HUES64 (cell line): ENCODE results near the gene SNX13.

Experiments used
- H3K27ac ChIP-seq: 2 replicates; pipeline ENCODE4 v1.7.0; 2013; ENCODE audit warnings: low read depth, low read length, inconsistent platforms
- H3K27me3 ChIP-seq: 2 replicates; pipeline ENCODE4 v1.6.1; 2013; ENCODE audit warnings: mild to moderate bottlenecking, low read length; ENCODE audit not compliant: insufficient read depth
- H3K36me3 ChIP-seq: 2 replicates; pipeline ENCODE4 v1.6.1; 2013; ENCODE audit warnings: mild to moderate bottlenecking, low read length; ENCODE audit not compliant: insufficient read depth
- H3K4me1 ChIP-seq: 2 replicates; pipeline ENCODE4 v1.6.1; 2013; ENCODE audit warnings: mild to moderate bottlenecking, low read length, moderate library complexity; ENCODE audit not compliant: insufficient read depth
- H3K4me3 ChIP-seq: 2 replicates; pipeline ENCODE4 v1.5.1; 2013; ENCODE audit warnings: mild to moderate bottlenecking, low read length, moderate library complexity
- H3K9ac ChIP-seq: 2 replicates; pipeline ENCODE4 v1.6.1; 2013; ENCODE audit warnings: mild to moderate bottlenecking, low read depth, low read length
- H3K9me3 ChIP-seq: 2 replicates; pipeline ENCODE4 v1.6.1; 2013; ENCODE audit warnings: low read depth, low read length; ENCODE audit not compliant: insufficient read depth
- WGBS: fragments of 150-250, 120-280 bp; methylation state at CpG from one replicate; pipeline ENCODE4 v1.1.7; 2013; ENCODE audit warnings: missing lambda C conversion rate; 5-methylcytosine and 5-hydroxymethylcytosine counted together

Gene SNX13

GRCh38 chr7:17968791-17969715, 28.8 kb upstream of the SNX13 start:
- Histone ChIP-seq H3K9me3 (no peaks in the 10 kb centered on the region), H3K4me3 (no peak overlapping the region), H3K9ac (no peak overlapping the region), H3K27ac (no peak overlapping the region), H3K27me3 (no peaks in the 10 kb centered on the region), H3K36me3 (no peaks in the 10 kb centered on the region), H3K4me1 (no peaks in the 10 kb centered on the region)
- 82% methylated on average over 5 of the region's 5 CpGs for WGBS

- WGBS, result 95% methylated on average over 3 of the region's 3 CpGs
- no peak overlapping the region for H3K27ac ChIP-seq
These were observed 26.4 kb upstream of the SNX13 start for GRCh38 chr7:17966706-17967105.

GRCh38 chr7:17965603-17966002, 25.3 kb upstream of the SNX13 start:
- no peak overlapping the region for H3K27ac ChIP-seq

More at GRCh38 chr7:17966706-17967105, 26.4 kb upstream of the SNX13 start:
- Histone ChIP-seq H3K9me3 (no peaks in the 10 kb centered on the region), H3K27me3 (no peaks in the 10 kb centered on the region), H3K36me3 (no peaks in the 10 kb centered on the region), H3K9ac (no peak overlapping the region), H3K4me1 (no peaks in the 10 kb centered on the region), H3K4me3 (no peak overlapping the region)

GRCh38 chr7:17963281-17963680, 23.0 kb upstream of the SNX13 start:
- H3K4me3 ChIP-seq, result no peak overlapping the region
- H3K27ac ChIP-seq, result no peak overlapping the region
- H3K9ac ChIP-seq, result no peak overlapping the region
- no peaks in the 10 kb centered on the region for H3K36me3 ChIP-seq
- no peaks in the 10 kb centered on the region for H3K27me3 ChIP-seq
- H3K4me1 ChIP-seq, result no peaks in the 10 kb centered on the region
- 92% methylated on average over 3 of the region's 3 CpGs for WGBS
- H3K9me3 ChIP-seq, result no peaks in the 10 kb centered on the region

More at GRCh38 chr7:17965603-17966002, 25.3 kb upstream of the SNX13 start:
- H3K4me3 ChIP-seq, result no peak overlapping the region
- no peaks in the 10 kb centered on the region for H3K27me3 ChIP-seq
- no peaks in the 10 kb centered on the region for H3K9me3 ChIP-seq
- H3K9ac ChIP-seq, result no peak overlapping the region
- no peaks in the 10 kb centered on the region for H3K4me1 ChIP-seq
- H3K36me3 ChIP-seq, result no peaks in the 10 kb centered on the region

GRCh38 chr7:17962652-17963051, 22.4 kb upstream of the SNX13 start:
- no peaks in the 10 kb centered on the region for H3K36me3 ChIP-seq
- no peak overlapping the region for H3K27ac ChIP-seq
- no peaks in the 10 kb centered on the region for H3K9me3 ChIP-seq
- no peak overlapping the region for H3K4me3 ChIP-seq
- no peaks in the 10 kb centered on the region for H3K4me1 ChIP-seq
- WGBS, result 95% methylated on average over 9 of the region's 9 CpGs
- H3K27me3 ChIP-seq, result no peaks in the 10 kb centered on the region
- no peak overlapping the region for H3K9ac ChIP-seq

DNA sequence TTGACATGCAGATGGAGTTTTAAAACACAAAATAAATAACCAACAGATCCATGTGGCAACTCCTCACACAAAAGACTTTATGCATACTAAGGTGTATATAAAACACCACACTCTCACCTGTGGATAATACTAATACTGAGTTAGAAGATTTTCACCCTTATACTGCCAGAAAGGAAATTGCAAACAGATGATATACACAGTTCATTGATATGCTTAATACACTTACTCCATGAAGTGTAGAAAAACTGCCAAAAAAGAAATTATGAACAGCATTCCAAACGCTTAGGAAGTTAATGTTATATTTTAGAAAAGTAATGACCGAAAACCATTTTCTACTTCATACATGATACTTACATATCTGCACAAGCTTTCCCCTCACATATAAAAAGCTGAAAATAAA, 17.6 kb upstream of the SNX13 start:
- 100% methylated on average over 1 of the region's 2 CpGs for WGBS
- no peak overlapping the region for H3K9ac ChIP-seq
- no peaks in the 10 kb centered on the region for H3K36me3 ChIP-seq
- no peak overlapping the region for H3K27ac ChIP-seq
- H3K4me3 ChIP-seq, result no peak overlapping the region
- H3K4me1 ChIP-seq, result no peaks in the 10 kb centered on the region
- no peaks in the 10 kb centered on the region for H3K9me3 ChIP-seq
- H3K27me3 ChIP-seq, result no peaks in the 10 kb centered on the region

DNA sequence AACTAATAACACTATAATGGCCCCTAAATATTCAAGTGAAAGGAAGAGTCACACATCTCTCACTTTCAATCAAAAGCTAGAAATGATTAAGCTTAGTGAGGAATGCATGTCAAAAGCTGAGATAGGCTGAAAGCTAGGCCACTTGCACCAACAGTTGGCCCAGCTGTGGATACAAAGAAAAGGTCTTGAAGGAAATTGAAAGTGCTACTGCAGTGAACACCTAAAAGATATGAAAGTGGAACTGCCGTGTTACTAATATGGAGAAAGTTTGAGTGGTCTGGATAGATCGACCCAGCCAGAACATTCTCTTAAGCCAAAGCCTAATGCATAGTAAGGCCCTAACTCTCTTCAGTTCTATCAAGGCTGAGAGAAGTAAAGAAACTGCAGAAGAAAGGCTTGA, 12.1 kb upstream of the SNX13 start:
- no peaks in the 10 kb centered on the region for H3K9me3 ChIP-seq
- no peaks in the 10 kb centered on the region for H3K4me1 ChIP-seq
- no peak overlapping the region for H3K4me3 ChIP-seq
- no peak overlapping the region for H3K9ac ChIP-seq
- no peaks in the 10 kb centered on the region for H3K36me3 ChIP-seq
- H3K27me3 ChIP-seq, result no peaks in the 10 kb centered on the region
- 97% methylated on average over 2 of the region's 2 CpGs for WGBS
- no peak overlapping the region for H3K27ac ChIP-seq

GRCh38 chr7:17951742-17952254, 11.5 kb upstream of the SNX13 start:
- Histone ChIP-seq H3K9ac (no peak overlapping the region), H3K4me3 (no peak overlapping the region), H3K27ac (no peak overlapping the region), H3K4me1 (no peaks in the 10 kb centered on the region), H3K36me3 (no peaks in the 10 kb centered on the region), H3K9me3 (no peaks in the 10 kb centered on the region), H3K27me3 (no peaks in the 10 kb centered on the region)
- WGBS, result 92% methylated on average over 4 of the region's 5 CpGs

DNA sequence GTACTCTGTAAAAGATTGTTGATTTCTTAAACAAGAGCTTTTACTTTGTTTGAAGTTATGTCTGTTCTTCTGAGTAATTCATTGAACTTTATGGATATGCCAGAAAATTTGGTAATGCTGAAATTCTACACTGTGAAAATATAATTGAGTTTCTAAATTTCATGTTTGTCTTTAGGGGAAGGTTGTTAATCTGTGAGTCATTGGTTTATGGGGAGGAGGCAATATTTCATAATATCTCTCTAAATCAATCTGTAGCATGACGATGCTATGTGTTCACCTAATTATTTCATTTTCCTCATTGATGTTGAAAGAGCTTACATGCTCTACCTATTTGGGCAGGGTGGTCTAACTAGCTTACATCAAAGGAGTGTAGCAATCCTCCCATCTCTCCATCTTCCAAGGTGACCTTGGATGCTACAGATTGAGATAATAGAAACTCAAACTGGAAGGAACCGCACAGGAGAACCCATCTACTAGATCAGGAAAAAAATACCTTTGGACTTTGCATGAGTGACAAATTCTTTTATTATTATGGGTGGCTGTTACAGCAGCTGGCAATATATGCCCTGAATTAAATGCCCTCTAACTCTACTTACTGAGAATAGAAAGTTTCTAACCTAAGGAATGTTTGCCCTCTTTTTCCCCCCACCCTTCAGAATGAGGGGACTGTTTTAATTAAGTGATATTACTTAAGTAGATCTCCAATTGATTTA, 8.4 kb upstream of the SNX13 start:
- Histone ChIP-seq H3K27ac (no peak overlapping the region), H3K4me3 (no peak overlapping the region), H3K9ac (no peak overlapping the region), H3K9me3 (no peaks in the 10 kb centered on the region), H3K4me1 (no peaks in the 10 kb centered on the region), H3K27me3 (no peaks in the 10 kb centered on the region), H3K36me3 (no peaks in the 10 kb centered on the region)
- 100% methylated on average over 2 of the region's 2 CpGs for WGBS

DNA sequence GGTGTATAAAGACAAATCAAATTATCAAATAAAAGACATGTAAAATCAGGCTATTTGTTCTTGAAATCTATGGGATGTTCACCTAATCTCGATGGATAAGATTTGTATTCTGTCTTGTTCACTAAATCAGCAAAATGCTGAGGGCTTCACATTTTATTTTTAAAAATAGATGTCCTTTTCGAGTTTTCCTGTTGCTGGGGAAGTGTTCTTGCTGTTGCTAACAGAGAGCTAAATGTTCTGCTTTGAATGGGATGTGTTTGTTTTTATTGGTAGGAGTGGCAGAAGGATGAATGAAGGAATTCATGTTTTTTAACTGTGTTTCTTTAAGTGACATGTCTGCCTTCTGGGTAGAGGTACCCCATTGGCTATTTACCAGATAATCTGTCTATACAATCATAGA, 7.3 kb upstream of the SNX13 start:
- Histone ChIP-seq H3K9ac (no peak overlapping the region), H3K9me3 (no peaks in the 10 kb centered on the region), H3K4me1 (no peaks in the 10 kb centered on the region), H3K27me3 (no peaks in the 10 kb centered on the region), H3K36me3 (no peaks in the 10 kb centered on the region), H3K4me3 (no peak overlapping the region), H3K27ac (no peak overlapping the region)
- WGBS, result 88% methylated on average over 2 of the region's 2 CpGs

- H3K4me3 ChIP-seq, result no peak overlapping the region
- no peak overlapping the region for H3K9ac ChIP-seq
- no peaks in the 10 kb centered on the region for H3K27me3 ChIP-seq
- peaks cover 3% of the 10 kb centered on the region; the same call in 1 of the 2 replicates for H3K4me1 ChIP-seq
- H3K9me3 ChIP-seq, result no peaks in the 10 kb centered on the region
- 95% methylated on average over 1 of the region's 1 CpG for WGBS
- H3K36me3 ChIP-seq, result no peaks in the 10 kb centered on the region
- no peak overlapping the region for H3K27ac ChIP-seq
These were observed 6.3 kb upstream of the SNX13 start for GRCh38 chr7:17946591-17946990.
